AG10803 (cell line): ENCODE data around the gene NAALAD2.
A peak's percentile ranks its signal among the peaks of the same experiment; 100 is the strongest.

ENCODE experiments used
- DNase-seq: peaks from one replicate; pipeline ENCODE4 v3.0.0; 2010; ENCODE audit warnings: low read depth
- H3K4me3 ChIP-seq: 2 replicates; pipeline ENCODE4 v1.5.1; 2011; ENCODE audit warnings: mild to moderate bottlenecking, low read length, control low read depth
- CTCF ChIP-seq: conservative IDR thresholded peaks from 2 replicates; pipeline ENCODE4 v1.5.1; 2011; ENCODE audit warnings: mild to moderate bottlenecking, low read length, control low read depth, inconsistent platforms

NAALAD2 gene

GRCh38 chr11:90218606-90219005 is 84.1 kb downstream of the NAALAD2 start:
- no peak overlapping the region for H3K4me3 ChIP-seq
- no peak for DNase-seq
- TF ChIP-seq CTCF: no peak

- no peak for TF ChIP-seq CTCF
- DNase-seq: no peak
- H3K4me3 ChIP-seq: no peak overlapping the region
Observed at GRCh38 chr11:90219438-90219837, 85.0 kb downstream of the NAALAD2 start.

GRCh38 chr11:90220391-90220790 is 85.9 kb downstream of the NAALAD2 start:
- no peak overlapping the region for H3K4me3 ChIP-seq
- TF ChIP-seq CTCF: no peak
- peak; percentile 50 for DNase-seq

GRCh38 chr11:90221803-90222458 is 87.5 kb downstream of the NAALAD2 start:
- DNase-seq: peak; percentile 23
- no peak for TF ChIP-seq CTCF
- peak overlapping the region; percentile 63 for H3K4me3 ChIP-seq

- peak; percentile 78 for DNase-seq
- H3K4me3 ChIP-seq: peak within 1 kb of the TSS; percentile 63
- no peak for TF ChIP-seq CTCF
Observed at GRCh38 chr11:90222459-90223247, 88.2 kb downstream of the NAALAD2 start, which contains the start of gene CHORDC1. TSS of gene CHORDC1 (minus strand) at chr11:90223049. CDS start at chr11:90222954, 95 bp downstream.

- no peak for TF ChIP-seq CTCF
- H3K4me3 ChIP-seq: peak overlapping the region; percentile 63
- DNase-seq: no peak
Observed at GRCh38 chr11:90223248-90223585, 88.8 kb downstream of the NAALAD2 start.

GRCh38 chr11:90228056-90228455 is 93.6 kb downstream of the NAALAD2 start:
- no peak for TF ChIP-seq CTCF
- no peak overlapping the region for H3K4me3 ChIP-seq
- DNase-seq: no peak
